Germinal center (tissue), 1 donor: ENCODE data around the gene ADAMTS18.

Experiments
- DNase-seq: peaks from one replicate; pipeline ENCODE4 v3.0.0; 2012; ENCODE audit warnings: mixed read lengths, low spot score

ADAMTS18 gene

DNA sequence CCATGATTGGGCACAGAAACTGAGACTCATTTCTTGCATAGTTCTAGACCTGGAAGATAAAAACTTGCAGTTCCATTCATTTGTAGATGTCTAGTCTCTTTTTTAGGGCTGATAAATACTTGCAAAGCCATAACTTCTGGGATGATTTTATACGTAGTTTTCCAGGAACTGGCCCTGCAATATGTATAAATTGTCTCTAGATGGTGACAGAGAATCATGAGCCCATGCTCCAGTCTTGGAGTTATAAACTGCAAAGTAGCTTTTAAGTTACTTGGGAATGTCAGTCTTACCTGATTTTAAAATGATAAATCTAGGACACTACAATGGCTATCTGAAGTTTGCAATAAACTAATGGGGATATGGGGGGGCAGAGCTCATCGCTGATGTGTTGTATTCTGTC is 3.0 kb upstream of the ADAMTS18 start:
- DNase-seq = no peak

DNA sequence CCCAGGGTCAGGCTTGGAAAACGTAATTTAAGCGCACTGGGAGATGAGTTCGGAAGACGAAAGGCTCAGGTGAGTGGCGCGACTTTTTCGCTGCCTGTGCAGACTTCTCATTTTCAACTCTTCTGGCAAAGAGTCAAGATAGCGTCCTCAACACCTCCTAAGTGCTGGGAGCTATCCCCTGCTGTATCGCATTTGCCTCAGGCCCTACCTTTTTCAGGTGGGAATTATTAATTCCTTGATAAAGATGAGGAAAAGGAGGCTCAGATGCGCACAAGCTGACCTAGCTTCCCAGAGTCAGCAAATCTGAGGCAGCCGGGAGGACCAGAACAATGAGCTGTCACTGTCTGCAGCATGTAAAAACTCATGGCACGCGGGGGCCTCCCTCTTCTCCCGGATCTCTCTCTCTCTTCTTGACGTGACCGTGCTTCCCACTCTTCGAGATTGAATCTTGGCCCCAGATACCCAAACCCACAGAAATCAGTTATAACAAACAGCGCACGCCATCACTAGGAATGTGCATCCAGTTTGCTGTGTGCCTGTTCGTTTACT is 512 bp upstream of the ADAMTS18 start:
- no peak for DNase-seq

DNA sequence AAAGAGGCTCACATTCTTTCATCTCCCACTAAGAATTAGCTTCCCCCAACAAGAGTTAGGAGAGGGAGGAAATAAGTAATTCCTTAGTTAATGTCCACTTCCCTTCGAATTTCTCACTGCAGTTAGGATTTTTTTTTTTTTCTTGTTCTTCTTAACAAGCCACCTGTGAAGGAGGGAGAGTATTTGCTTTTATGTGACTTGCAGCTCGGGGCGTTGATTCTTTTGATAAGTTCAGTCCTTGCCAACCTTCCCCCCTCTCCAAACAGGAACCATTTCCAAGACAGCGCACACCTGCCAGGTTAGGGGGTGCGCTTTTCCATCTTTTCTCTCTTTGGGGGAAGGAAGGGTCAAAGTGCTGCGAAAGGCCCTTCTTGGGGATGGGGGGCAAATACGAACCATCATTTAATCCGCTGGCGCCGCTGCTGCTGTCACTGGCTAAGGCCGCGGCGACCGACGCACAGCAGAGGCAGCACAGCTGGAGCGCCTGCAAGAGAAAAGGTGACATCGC is 758 bp downstream of the ADAMTS18 start:
- DNase-seq = no peak

DNA sequence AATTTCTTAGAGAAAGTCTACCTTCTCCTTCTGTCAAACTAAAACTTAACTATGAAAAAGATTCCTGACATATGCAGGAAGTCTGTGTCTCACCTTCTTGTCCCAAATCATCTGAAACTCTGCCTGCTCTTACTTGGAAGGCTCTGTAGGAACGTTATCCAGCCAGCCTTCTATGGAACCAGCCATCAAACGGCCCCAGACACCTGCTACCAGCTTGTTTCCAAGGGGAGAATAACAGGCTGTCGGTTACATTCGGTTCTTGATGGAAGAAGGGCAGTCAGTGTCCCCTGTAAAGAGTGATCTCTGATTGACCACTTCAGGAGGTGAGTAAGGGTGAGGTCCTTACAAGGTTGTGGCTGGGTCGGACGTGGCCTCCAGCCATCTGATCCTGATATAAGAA is 1.7 kb downstream of the ADAMTS18 start:
- DNase-seq = no peak

DNA sequence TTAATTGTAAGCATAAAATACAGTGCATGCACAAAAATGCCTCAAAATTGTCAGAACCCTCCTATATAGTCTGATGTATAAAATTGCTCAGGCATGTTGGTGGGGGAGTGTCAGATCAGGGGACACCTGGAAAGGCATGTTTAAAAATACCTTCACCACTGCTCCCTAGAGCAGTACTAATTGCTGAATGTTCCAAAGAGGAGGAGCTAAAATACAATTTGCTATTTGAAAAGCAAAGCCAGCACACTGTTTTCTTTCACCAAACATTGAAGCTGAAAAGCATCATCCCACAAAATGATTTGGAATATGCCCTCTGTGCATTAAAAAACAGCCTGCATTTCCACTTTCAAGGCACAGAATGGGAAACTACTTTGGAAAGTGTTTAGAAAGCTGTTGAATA is 2.6 kb downstream of the ADAMTS18 start:
- no peak for DNase-seq

DNA sequence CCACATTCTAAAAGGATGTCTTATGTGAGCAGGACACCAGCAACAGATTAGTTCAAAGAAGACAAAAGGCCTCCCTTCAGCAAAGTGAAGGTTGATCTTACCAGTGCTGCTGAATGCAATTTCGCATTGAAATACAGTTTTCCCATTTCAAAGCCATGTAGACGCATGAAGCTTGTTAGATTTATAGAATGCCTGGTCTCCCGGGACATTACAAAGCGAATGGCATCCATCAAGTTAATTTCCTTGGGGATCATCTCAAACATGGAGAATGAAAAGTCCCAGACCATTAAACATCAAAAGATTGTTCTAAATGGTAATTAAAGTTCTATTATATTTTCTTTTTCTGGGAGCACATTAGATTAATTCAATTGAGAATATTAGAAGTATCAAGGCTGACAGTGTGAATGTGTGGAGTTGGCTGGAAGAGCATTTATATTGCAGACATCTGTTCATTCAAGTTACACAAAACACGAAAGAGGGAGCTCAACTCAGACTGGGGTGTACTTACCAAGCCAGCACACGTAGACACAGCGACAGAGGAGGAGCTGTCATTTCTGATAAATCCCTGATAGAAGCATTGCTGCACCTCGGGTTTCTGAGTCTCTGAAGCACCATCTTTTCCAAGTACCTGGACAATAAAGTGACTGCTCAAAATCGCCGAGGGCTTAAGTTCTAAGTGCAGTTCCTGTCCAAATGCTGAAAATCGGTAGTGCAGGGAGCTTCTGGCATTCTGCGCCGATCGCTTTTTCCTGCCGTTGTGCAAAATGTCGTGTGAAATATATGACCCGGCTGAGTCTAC is 3.8 kb downstream of the ADAMTS18 start:
- DNase-seq = no peak

DNA sequence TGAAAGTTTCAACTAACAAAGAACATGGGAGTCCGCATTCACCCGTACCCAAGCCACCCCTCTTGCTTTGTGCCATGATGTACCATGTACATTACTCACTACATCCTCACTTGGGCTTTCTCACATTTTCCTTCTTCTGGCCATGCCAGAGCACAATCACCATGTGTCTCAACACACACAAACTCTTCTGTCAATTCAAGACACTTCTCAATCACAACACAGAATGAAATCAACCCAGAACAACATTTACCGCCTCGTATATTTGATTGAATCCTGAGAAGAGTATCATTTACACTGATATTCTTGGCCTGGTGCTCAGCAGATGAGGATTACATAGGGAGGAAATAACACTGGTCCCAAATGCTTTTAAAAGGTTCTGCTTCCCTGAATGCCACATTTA is 4.5 kb downstream of the ADAMTS18 start:
- no peak for DNase-seq

DNA sequence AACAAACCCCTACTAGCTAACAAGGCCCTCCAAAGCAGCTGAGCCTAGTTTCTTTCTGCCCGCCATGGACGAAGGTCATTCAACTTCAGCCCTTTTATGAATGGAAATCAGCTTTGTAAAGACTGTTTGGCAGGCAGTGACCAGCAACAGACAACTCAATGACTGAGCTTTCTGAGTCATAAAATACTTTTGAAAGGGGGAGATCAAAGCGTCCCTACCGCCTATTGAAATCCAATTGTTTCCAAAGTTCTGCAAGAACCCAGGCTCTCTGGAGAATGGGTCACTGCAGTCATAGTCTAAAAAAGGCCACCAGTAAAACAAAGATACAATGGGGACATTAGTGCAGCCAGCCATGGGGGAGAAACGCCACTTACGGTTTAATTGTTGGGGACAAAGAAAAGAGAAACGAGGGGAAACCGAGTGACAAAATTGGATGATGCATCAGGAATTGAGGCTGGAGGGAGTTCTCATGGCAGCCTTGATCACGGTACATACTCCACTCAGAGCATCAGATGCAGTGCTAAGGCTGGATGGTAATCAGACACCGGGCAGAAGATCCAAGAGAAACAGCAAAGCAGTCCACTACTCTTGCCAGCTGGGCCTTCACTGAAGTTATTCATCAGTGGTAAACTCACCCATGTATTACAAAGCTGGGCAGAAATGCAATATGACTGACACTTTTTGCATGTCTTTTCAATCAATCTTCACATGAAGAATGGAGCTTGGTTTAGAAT is 9.8 kb downstream of the ADAMTS18 start:
- DNase-seq = no peak

DNA sequence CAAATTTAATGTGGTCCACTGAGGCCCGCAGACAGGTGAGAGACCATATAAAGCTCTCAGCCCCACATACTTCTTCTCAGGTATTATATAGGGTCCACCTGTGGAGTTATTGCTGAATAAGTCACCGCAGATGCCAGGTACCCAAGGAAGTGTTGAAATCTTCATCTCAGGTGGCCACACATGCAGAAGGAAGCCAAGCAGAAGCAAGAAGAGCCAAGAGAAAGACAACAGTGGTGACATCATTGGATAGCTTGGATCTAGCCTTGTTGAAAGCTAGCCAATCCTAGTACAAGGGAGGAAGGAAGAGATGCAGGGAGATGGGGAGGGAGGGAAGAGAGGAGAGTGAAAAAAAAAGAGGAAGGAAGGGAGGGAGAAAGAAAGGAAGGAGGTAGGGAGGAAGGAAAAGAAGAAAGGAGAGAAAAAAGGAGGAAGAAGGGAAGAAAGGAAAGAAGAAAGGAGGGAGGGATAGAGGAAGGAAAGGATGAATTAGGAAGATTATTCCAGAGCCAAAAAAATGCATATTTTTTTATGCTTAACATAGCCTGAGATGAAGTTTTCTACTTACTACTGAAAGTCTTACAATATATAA is 12.5 kb downstream of the ADAMTS18 start:
- DNase-seq = no peak

DNA sequence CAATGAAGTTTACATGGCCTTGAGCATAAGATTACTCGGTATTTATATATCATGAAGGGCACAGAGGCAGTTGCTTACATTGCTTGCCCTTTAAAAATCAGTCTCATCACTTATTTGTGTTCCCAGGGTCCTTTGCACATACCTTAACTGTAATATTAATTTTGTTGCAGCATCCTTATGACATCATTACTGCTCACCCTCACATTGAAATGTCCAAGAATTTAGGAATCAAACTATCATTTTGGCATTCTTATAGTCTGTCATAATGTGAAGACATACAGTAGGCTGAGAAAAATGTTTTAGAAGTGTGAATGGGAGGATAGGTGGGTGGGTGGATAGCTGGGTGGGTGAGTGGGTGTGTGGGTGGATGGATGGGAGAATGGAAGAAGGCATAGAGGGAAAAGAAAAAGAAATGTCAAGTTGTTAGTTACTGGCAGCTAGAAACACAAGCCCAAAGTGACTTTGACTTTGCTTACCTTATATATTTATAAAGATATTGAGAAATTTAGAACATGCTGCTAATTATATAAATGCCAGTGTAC is 17.8 kb downstream of the ADAMTS18 start:
- no peak for DNase-seq

DNA sequence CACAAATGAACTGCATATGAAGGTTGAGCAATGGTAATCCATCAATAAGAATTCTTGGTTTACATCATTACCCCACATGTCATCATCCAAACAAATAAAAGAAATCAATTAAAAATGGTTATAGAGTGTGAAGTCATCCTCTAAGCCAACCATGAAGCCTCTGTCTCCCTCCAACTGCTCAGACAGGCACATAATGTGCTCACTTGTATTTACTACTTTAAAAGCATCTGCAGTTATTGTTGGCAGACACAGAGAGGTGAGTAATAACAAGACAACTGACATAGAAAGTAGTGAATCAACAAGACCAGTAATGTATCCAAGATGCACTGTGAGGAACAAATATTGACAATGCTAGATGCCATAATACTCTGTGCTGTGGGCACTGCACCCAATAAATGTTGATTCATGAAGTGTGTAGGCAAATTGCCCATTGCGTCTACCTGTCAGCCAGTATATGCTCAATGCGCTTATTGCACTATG is 20.0 kb downstream of the ADAMTS18 start:
- DNase-seq = no peak

DNA sequence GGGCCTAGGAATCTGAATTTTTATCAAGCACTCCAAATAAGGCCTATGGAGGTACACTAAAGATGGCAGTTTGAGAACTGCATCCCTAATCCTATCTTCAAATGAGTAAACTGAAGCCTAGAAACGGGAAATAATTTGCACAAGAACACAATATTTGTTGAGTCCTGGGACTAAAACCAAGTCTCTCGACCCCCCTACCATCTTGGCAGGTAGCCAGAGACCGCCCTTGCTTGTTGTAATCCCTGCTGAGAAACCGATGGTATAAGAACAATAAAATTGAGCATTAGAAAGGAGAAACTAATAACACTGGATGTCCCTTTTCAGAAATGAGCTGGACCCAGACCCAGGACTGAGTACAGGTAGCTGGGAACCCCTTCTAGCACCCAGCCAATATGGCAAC is 24.4 kb downstream of the ADAMTS18 start:
- DNase-seq = no peak

DNA sequence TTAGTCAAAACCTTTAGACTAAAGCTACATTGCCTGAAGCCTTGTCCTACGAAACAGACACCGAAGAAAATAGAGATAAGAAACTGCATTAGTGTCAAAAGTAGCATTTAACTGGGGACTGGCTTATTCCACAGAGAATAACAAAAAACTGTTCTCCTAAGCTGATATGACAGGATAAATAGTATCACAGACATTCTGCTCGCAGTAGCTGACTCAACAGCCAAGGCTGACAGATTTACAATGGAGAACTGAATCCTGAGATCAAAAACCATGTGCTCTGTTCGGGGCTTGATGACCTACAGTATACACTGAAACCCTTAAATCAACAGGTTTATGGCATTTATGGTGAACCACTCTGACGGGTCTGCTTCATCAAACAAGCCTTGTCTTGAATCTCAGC is 25.5 kb downstream of the ADAMTS18 start:
- DNase-seq = no peak

DNA sequence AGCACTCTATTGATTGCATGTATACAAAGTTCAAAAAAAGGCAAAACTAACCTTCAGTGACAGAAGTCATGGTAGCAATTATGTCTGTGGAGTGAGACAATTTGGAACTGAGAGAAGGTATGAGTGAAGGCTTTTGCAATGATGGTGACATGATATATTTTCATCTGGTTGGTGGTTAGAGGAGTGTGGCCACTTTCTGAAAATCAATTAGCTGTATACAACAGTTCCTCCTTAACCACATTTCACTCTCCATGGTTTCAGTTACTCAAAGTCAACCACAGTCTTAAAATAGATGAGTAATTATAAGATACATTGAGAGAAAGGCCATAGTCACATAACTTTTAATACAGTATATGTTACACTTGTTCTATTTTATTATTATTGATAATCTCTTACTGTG is 26.2 kb downstream of the ADAMTS18 start:
- no peak for DNase-seq

DNA sequence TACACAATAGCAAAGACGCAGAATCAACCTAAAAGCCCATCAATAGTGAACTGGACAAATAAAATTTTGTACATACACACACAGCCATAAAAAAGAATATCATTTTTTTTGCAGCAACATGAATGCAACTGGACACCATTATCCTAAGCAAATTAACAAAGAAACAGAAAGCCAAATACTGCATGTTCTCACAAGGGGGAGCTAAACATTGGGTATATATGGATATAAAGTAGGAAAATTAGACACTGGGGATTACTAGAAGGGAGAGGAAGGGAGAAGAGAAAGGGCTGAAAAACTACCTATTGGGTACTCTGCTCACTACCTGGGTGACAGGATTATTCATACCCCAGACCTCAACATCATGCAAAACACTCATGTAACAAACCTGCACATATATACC is 28.2 kb downstream of the ADAMTS18 start:
- no peak for DNase-seq

DNA sequence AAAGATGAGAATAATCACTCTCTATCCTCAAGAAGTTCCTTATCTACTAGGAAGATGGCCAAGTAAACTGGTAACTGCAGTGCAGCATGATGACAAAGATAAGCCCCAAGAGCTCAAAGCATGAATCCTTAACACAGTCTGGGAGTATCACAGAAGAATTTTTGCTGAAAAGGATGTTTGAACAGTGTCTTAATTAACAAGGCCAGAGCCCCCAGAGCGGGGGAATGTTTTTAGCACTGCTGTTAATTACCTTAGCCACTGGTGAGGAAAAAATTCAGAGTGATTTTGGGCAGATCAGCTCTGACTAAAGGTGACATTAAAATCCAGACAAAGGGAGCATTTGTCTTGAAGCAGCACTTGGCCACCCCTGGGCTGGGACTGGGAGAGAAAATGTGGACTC is 30.1 kb downstream of the ADAMTS18 start:
- DNase-seq = no peak

DNA sequence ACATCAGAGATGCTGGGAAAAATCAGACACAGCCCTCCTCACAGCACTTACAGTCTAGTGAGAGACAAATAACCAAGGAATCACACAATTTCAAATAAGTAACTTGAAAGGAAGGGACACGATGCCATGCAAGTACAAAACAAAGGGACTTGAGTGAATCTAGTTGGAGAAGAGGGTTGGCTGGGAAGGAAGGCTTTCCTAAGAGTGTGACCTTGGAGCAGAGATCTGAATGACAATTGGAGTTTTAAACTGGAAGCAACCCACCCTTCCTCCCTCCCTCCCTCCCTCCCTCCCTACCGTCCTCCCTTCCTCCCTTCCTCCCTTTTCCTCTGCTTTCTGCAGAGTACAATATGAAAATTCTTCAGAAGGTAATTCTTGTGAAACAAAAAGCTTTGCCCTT is 31.1 kb downstream of the ADAMTS18 start:
- DNase-seq = no peak

DNA sequence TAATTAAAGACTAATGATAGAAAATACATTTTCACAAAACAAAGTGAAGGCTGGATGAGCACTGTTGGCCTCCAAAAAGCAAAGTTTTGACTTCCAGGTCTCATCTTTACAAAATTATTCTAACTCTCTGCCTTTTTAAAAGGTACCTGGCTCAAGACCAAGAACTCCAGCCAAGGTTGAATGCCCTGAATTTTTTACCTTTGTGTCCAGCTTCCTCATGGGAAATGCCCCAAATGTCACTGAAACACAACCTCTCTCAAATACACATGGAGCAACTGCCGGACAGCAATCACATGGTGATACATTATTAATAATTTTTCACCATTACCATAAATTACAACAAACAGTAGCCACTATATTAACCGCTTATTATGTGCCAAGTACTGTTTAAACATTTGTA is 32.2 kb downstream of the ADAMTS18 start:
- DNase-seq = no peak

DNA sequence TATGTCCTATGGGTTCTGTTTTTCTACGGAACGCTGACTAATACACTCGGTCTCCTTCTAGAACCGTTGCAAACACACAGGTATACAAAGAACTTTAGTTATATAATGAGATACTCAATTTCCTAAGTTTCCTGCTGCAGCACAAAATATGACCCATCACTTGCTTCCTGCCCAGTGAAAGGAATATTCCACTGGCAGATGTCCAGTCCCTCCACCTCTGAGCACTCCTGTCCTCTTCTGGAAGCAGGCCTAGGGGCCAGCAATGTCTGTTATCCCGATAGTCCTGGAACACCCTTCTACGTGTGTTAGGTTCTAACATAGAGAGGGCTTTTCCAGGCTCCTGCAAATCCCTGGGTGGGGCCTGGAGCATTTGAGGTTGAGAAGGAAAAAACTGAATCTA is 32.7 kb downstream of the ADAMTS18 start:
- DNase-seq = no peak

DNA sequence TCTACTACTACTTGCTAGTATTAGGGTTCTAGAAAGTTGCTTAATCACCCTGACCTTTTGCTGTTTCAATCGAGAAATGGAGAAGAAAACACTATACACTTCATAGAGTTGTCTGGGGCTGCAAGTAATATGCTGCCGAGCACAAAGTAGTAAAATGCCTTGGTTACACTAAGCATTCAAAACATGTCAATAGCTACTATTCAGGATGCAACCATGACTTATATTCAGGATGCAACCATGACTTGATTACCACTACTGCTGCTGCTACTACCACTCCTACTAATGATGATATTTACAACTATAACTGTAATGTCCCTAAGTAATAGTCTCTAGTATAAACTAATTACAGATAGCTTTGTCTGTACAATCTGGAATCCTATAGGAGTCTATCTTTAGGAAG is 35.3 kb downstream of the ADAMTS18 start:
- no peak for DNase-seq

DNA sequence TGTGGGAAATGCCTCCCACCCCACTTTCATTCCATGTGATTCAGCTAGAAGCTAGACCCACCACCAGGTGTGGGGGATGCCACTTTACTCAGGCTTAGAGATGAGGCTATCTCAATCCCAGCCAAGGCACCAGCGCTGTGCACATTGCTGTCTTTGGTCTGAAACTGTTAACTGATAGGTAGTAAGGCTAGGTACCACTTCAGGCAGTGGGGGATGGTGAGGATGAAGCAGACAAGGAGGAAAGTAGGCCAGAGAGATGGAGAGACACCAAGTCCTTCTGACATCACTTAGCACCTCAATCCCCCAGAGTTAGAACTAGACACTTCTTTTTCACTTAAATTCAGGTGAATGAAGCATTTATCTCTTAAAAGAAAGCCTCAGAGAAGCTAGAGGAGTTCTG is 35.8 kb downstream of the ADAMTS18 start:
- no peak for DNase-seq

DNA sequence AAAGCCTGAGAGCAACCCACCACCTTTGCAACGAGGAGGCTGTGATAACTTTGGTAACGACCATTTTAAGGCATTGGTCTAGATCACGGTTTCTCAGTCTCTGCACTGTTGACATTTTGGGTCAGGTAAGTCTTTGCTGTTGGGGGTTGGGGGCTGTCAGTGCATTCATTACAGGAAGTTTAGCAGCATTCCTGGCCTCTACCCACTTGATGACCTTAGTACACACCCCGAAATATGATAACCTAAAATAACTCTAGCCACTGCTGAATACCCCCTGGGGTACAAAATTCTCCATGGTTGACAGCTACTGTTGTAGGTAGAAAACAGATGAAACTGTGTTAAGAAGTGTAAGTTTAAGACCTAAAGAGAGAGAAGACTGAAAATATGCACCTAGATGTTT is 36.3 kb downstream of the ADAMTS18 start:
- DNase-seq = no peak
